ENCODE measurements around the gene PON3.

GRCh38 chr7:95421847-95422444 is 25.8 kb upstream of the PON3 start:
- TF ChIP-seq POLR2AphosphoS5 (IDR thresholded peaks at IDR 0.05; ENCODE audit: borderline replicate concordance, low read depth, low read length) (no peak), EZH2 (IDR thresholded peaks at IDR 0.05) (no peak)

Measured in SK-N-MC (cell line).